ENCODE measurements around the gene C5orf52.
"Not testable (repeated sequence)": the region's sequence is repeated elsewhere in the genome, so short reads cannot be mapped to it uniquely, and the experiment has no call there.

Gene C5orf52

GRCh38 chr5:157727858-157728257, 56.5 kb downstream of the C5orf52 start:
- not testable (repeated sequence) for DNase-seq

Data from activated CD8-positive, alpha-beta memory T cell treated with anti-CD3 and anti-CD28 coated beads for 24 hours (primary cell).